Spinal cord (tissue), 10 donors: ENCODE data around the gene VANGL2. TPM values are rescaled to one million over a fixed set of nuclear protein-coding genes. Genes with fewer than 3 reads are reported as not detected.

Source experiments
- DNase-seq, 6 donors: peaks; one replicate each; pipeline versions ENCODE4 v3.0.0 to v3.0.0-alpha.2; 2013 to 2015; ENCODE audit warnings: low spot score in 6 of 6, low read depth in 4 of 6
- H3K27ac ChIP-seq: one replicate; pipeline ENCODE4 v1.5.1; 2013; ENCODE audit warnings: low read depth, low read length, control low read depth
- H3K27me3 ChIP-seq: one replicate; pipeline ENCODE4 v1.6.1; 2013; ENCODE audit warnings: low read length; ENCODE audit not compliant: control insufficient read depth, insufficient read depth
- H3K36me3 ChIP-seq: one replicate; pipeline ENCODE4 v1.6.1; 2013; ENCODE audit warnings: low read length; ENCODE audit not compliant: control insufficient read depth, insufficient read depth
- H3K4me1 ChIP-seq: one replicate; pipeline ENCODE4 v1.6.1; 2013; ENCODE audit warnings: low read length; ENCODE audit not compliant: control insufficient read depth, insufficient read depth
- H3K4me3 ChIP-seq: one replicate; pipeline ENCODE4 v1.5.1; 2013; ENCODE audit warnings: low read depth, low read length, control low read depth
- H3K9me3 ChIP-seq: one replicate; pipeline ENCODE4 v1.6.1; 2013; ENCODE audit warnings: low read length; ENCODE audit not compliant: control insufficient read depth, insufficient read depth
- WGBS: methylation state at CpG from one replicate; pipeline ENCODE4 v1.1.5; 2013; ENCODE audit warnings: missing lambda C conversion rate; ENCODE audit not compliant: insufficient coverage; 5-methylcytosine and 5-hydroxymethylcytosine counted together
- polyA plus RNA-seq, 2 donors: library from polyadenylated mRNA; unstranded; fragments of 120-200 nt; gene quantifications; one replicate each; pipeline ENCODE4 v1.2.1, GENCODE V29; 2013; ENCODE audit not compliant: insufficient read length in 2 of 2
- total RNA-seq, 2 donors: library from RNA; depleted of rRNA in 1 of 2; stranded (reverse); fragments of 120-200 nt in 1 of 2; fragments of >200 nt in 1 of 2; gene quantifications; one replicate each; pipeline versions ENCODE4 v1.2.3 to v1.2.4, GENCODE V29; 2013 to 2014
- donor health status: healthy.

VANGL2 gene
- total and polyA plus RNA-seq, 4 donors, result 8.7 to 67.0 (median 37.1) TPM

GRCh38 chr1:160410406-160411005 lies 10.1 kb downstream of the VANGL2 start:
- Histone ChIP-seq H3K9me3 (no peaks in the 10 kb centered on the region), H3K27me3 (no peaks in the 10 kb centered on the region), H3K36me3 (peaks cover 25% of the 10 kb centered on the region), H3K4me3 (no peak overlapping the region), H3K4me1 (peaks cover 65% of the 10 kb centered on the region), H3K27ac (peak overlapping the region; percentile 86)
- 5% methylated on average over 7 of the region's 19 CpGs for WGBS
- DNase-seq, result peak; percentile 72 to 94 (median 80)

- H3K9me3 ChIP-seq, result no peaks in the 10 kb centered on the region
- H3K36me3 ChIP-seq, result peaks cover 35% of the 10 kb centered on the region
- WGBS, result 17% methylated on average over 5 of the region's 6 CpGs
- H3K27ac ChIP-seq, result peak overlapping the region; percentile 86
- peak; percentile 61 to 89 (median 72) for DNase-seq
- no peak overlapping the region for H3K4me3 ChIP-seq
- peaks cover 67% of the 10 kb centered on the region for H3K4me1 ChIP-seq
- no peaks in the 10 kb centered on the region for H3K27me3 ChIP-seq
Observed at GRCh38 chr1:160411271-160412027, 11.1 kb downstream of the VANGL2 start.

DNA sequence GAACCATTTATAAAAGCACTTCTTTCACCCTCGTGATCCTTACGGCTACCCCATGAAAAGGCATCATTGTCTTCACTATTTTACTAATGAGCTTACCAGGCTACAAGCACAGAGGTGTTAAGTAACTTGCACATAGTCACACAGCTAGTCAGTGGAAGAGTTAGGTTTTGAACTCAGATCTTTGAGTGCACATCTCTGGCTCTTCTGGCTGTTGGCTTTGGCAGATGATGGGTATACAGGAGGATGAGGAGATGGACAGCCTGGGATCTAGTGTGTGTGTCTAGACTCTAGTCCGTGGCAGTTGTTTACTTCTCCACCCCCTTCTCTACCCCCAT lies 11.6 kb downstream of the VANGL2 start:
- DNase-seq, result no peak
- H3K27ac ChIP-seq, result peak overlapping the region; percentile 86
- whole genome bisulfite sequencing, result 25% methylated on average over 2 of the region's 3 CpGs
- H3K27me3 ChIP-seq, result no peaks in the 10 kb centered on the region
- no peak overlapping the region for H3K4me3 ChIP-seq
- peaks cover 62% of the 10 kb centered on the region for H3K4me1 ChIP-seq
- H3K36me3 ChIP-seq, result peaks cover 40% of the 10 kb centered on the region
- no peaks in the 10 kb centered on the region for H3K9me3 ChIP-seq

DNA sequence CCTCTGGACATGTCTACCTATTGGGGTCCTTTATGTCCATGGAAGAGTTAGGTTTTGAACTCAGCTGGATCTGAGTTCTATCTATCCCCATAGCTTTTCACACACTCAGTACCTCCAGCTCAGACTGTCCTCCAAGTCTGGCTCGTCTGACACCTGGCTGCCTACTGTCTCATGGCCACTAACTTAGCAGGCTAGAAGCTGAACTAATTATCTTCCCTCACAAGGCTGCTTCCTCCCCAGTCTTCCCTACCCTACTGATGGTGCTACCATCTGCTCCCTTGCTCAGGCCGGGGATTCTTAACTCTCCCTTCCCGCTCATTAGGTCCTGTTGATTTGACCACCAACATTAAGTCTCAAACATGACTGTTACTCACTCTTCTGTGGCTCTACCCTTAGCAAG lies 13.4 kb downstream of the VANGL2 start:
- H3K9me3 ChIP-seq, result no peaks in the 10 kb centered on the region
- peaks cover 45% of the 10 kb centered on the region for H3K4me1 ChIP-seq
- DNase-seq, result no peak
- H3K4me3 ChIP-seq, result no peak overlapping the region
- 54% methylated on average over 3 of the region's 3 CpGs for WGBS
- H3K27ac ChIP-seq, result no peak overlapping the region
- H3K27me3 ChIP-seq, result no peaks in the 10 kb centered on the region
- peaks cover 40% of the 10 kb centered on the region for H3K36me3 ChIP-seq

- H3K27me3 ChIP-seq, result no peaks in the 10 kb centered on the region
- WGBS, result 93% methylated on average over 2 of the region's 2 CpGs
- peaks cover 49% of the 10 kb centered on the region for H3K36me3 ChIP-seq
- H3K9me3 ChIP-seq, result no peaks in the 10 kb centered on the region
- no peak overlapping the region for H3K4me3 ChIP-seq
- no peak overlapping the region for H3K27ac ChIP-seq
- H3K4me1 ChIP-seq, result peaks cover 34% of the 10 kb centered on the region
- DNase-seq, result no peak
Observed at GRCh38 chr1:160414881-160415280, 14.5 kb downstream of the VANGL2 start.

GRCh38 chr1:160415696-160416290 lies 15.4 kb downstream of the VANGL2 start:
- no peak overlapping the region for H3K4me3 ChIP-seq
- H3K36me3 ChIP-seq, result peaks cover 58% of the 10 kb centered on the region
- no peak for DNase-seq
- no peak overlapping the region for H3K27ac ChIP-seq
- H3K27me3 ChIP-seq, result no peaks in the 10 kb centered on the region
- no peaks in the 10 kb centered on the region for H3K9me3 ChIP-seq
- H3K4me1 ChIP-seq, result peaks cover 24% of the 10 kb centered on the region
- 92% methylated on average over 29 of the region's 29 CpGs for WGBS

DNA sequence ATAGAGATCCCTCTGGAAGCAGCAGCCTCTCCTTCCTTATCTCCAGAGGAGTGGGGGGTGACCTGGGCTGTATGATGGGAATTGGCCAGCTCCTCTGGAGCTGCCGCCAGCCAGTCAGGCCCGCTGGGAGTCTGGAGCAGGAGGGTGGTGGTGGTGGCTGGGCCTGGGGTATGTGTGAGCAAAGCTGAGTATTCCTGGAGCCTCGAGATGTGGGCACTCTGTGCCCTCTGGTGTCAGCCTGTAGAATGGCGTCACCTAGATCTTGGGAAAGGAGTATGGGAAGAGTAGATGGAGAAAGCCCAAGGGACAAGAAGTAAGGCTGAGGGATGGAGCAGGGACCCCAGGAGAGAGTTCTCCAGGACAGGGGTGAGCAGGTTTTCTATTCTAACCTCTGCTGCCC lies 16.0 kb downstream of the VANGL2 start:
- DNase-seq, result peak in 2 of 6 donors; percentile 53 to 55
- Histone ChIP-seq H3K4me1 (peaks cover 19% of the 10 kb centered on the region), H3K9me3 (no peaks in the 10 kb centered on the region), H3K4me3 (no peak overlapping the region), H3K36me3 (peaks cover 63% of the 10 kb centered on the region), H3K27me3 (no peaks in the 10 kb centered on the region), H3K27ac (no peak overlapping the region)
- WGBS, result 36% methylated on average over 4 of the region's 4 CpGs

DNA sequence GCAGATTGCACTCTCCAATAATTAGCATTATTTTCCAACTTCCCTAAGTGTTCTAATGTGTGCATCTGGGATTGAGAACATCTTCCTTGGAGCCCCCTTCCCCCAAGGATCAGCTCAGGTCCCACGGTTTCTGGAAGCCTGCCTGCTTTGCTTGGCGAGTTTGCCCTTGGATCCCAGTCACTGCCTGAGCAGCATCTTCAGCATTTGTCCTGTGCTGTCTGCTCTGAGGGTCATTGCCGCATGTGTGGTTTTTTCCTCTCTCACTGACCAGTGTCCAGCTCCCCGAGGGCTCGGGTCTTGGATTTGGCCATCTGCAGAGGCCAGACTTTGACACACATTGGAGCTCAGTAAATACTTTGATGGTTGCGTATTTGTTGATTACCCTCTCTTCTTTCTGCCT lies 18.1 kb downstream of the VANGL2 start:
- Histone ChIP-seq H3K9me3 (no peaks in the 10 kb centered on the region), H3K4me3 (no peak overlapping the region), H3K4me1 (peaks cover 14% of the 10 kb centered on the region), H3K27me3 (no peaks in the 10 kb centered on the region), H3K36me3 (peaks cover 73% of the 10 kb centered on the region), H3K27ac (no peak overlapping the region)
- peak in 1 of 6 donors; percentile 34 for DNase-seq
- 56% methylated on average over 2 of the region's 6 CpGs for WGBS

GRCh38 chr1:160419150-160419837 lies 18.9 kb downstream of the VANGL2 start:
- H3K27me3 ChIP-seq, result no peaks in the 10 kb centered on the region
- no peak overlapping the region for H3K27ac ChIP-seq
- no peaks in the 10 kb centered on the region for H3K9me3 ChIP-seq
- H3K36me3 ChIP-seq, result peaks cover 81% of the 10 kb centered on the region
- 96% methylated on average over 34 of the region's 34 CpGs for WGBS
- H3K4me1 ChIP-seq, result peaks cover 13% of the 10 kb centered on the region
- DNase-seq, result no peak
- no peak overlapping the region for H3K4me3 ChIP-seq
